DOHH2 (cell line): ENCODE measurements around the gene RPL5.

Source experiments
- EZH2phosphoT487 ChIP-seq: fragments of 200-600 bp; sonication (generic); IDR thresholded peaks from 2 replicates; pipeline ENCODE4 v1.6.1; 2017; ENCODE audit warnings: borderline replicate concordance, mild to moderate bottlenecking, antibody characterized with exemption, low read length, moderate library complexity, mixed read lengths
- TF ChIP-seq, protein P1 (sequence below): fragments of 200-600 bp; sonication (generic); IDR thresholded peaks from one replicate; pipeline ENCODE4 v1.5.1; 2014; ENCODE audit warnings: antibody characterized with exemption, mild to moderate bottlenecking, low read depth, low read length; ENCODE audit not compliant: poor library complexity, severe bottlenecking

DNA sequence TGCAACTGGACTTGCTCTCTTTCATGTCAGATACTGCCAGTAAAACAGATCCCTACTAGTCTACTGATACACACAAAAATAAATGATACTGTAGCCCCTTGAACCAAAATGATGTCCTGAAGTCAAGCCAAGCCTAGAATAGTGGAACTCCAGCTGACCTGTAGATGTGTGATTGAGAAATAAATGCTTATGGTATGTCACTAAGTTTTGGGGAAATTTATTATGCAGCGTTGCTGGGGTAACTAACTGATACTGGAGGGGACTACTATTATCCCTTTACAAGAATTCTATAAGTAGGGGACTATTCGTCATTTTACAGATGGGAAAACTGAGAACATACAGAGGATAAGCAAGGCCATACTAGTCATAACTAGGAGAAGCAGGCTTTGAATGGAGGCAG, 55.6 kb downstream of the RPL5 start:
- no peak for TF ChIP-seq EZH2phosphoT487
- TF ChIP-seq, protein P1, sequence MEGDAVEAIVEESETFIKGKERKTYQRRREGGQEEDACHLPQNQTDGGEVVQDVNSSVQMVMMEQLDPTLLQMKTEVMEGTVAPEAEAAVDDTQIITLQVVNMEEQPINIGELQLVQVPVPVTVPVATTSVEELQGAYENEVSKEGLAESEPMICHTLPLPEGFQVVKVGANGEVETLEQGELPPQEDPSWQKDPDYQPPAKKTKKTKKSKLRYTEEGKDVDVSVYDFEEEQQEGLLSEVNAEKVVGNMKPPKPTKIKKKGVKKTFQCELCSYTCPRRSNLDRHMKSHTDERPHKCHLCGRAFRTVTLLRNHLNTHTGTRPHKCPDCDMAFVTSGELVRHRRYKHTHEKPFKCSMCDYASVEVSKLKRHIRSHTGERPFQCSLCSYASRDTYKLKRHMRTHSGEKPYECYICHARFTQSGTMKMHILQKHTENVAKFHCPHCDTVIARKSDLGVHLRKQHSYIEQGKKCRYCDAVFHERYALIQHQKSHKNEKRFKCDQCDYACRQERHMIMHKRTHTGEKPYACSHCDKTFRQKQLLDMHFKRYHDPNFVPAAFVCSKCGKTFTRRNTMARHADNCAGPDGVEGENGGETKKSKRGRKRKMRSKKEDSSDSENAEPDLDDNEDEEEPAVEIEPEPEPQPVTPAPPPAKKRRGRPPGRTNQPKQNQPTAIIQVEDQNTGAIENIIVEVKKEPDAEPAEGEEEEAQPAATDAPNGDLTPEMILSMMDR: no peak
